HEK293 (cell line): ENCODE data around the gene SLC6A6.

Experiments
- CTCF ChIA-PET: fragments of 350-600 bp; formaldehyde crosslinking; extraction: SDS; loops from one replicate; lab custom pipeline; 2021; ENCODE audit warnings: antibody characterized with exemption; lab: Yijun Ruan, JAX
- POLR2A ChIA-PET: fragments of 300-600 bp; formaldehyde crosslinking; extraction: SDS; loops from one replicate; lab custom pipeline; 2020; ENCODE audit warnings: antibody characterized with exemption, inconsistent platforms; lab: Yijun Ruan, JAX
- H3K27ac ChIP-seq: fragments of 200-500 bp; sonication (Bioruptor generic); 2 replicates; pipeline ENCODE4 v1.5.1; 2014; ENCODE audit warnings: low read depth, low read length, control low read depth, inconsistent platforms; ENCODE audit errors: extremely low read depth
- H3K36me3 ChIP-seq, 2 experiments: fragments of 200-500 bp in 1 of 2; sonication (Bioruptor generic) in 1 of 2; 1 replicate in 1 of 2; 2 replicates in 1 of 2; pipeline ENCODE4 v1.5.1; 2014 to 2017; ENCODE audit warnings: inconsistent platforms in 2 of 2, low read length in 2 of 2; ENCODE audit not compliant: control insufficient read depth in 2 of 2, insufficient read depth in 1 of 2
- H3K4me1 ChIP-seq: fragments of 200-500 bp; sonication (Bioruptor generic); 2 replicates; pipeline ENCODE4 v1.5.1; 2014; ENCODE audit warnings: mild to moderate bottlenecking, low read length, inconsistent platforms; ENCODE audit not compliant: control insufficient read depth, insufficient read depth
- H3K4me3 ChIP-seq: 2 replicates; pipeline ENCODE4 v1.5.1; 2011; ENCODE audit warnings: low read depth, mild to moderate bottlenecking, control low read depth, low read length, moderate library complexity
- H3K9me3 ChIP-seq: fragments of 200-500 bp; sonication (Bioruptor generic); 2 replicates; pipeline ENCODE4 v1.5.1; 2014; ENCODE audit warnings: low read depth, low read length, inconsistent platforms; ENCODE audit not compliant: control insufficient read depth, insufficient read depth
- GLIS1 ChIP-seq: fragments of 450-650 bp; formaldehyde crosslinking; IDR thresholded peaks from 2 replicates; pipeline ENCODE4 v1.5.1; 2016; ENCODE audit warnings: missing biosample characterization, missing genetic modification characterization
- OSR2 ChIP-seq: fragments of 450-650 bp; formaldehyde crosslinking; IDR thresholded peaks from 2 replicates; pipeline ENCODE4 v1.5.1; 2016; ENCODE audit warnings: missing biosample characterization, missing genetic modification characterization
- SCRT2 ChIP-seq: fragments of 450-650 bp; formaldehyde crosslinking; IDR thresholded peaks from 2 replicates; pipeline ENCODE4 v1.5.1; 2016; ENCODE audit warnings: missing biosample characterization, missing genetic modification characterization
- TCF7L2 ChIP-seq: IDR thresholded peaks from 2 replicates; pipeline ENCODE4 v1.6.1; 2011; ENCODE audit warnings: low read depth, mild to moderate bottlenecking, inconsistent platforms, low read length, moderate library complexity, borderline replicate concordance
- ZBTB20 ChIP-seq: fragments of 450-650 bp; formaldehyde crosslinking; IDR thresholded peaks from 2 replicates; pipeline ENCODE4 v1.5.1; 2016; ENCODE audit warnings: missing biosample characterization, missing genetic modification characterization
- ZBTB48 ChIP-seq: fragments of 450-650 bp; formaldehyde crosslinking; IDR thresholded peaks from 2 replicates; pipeline ENCODE4 v1.5.1; 2016; ENCODE audit warnings: missing biosample characterization, missing genetic modification characterization
- ZBTB7A ChIP-seq: fragments of 450-650 bp; formaldehyde crosslinking; IDR thresholded peaks from 2 replicates; pipeline ENCODE4 v1.5.1; 2016; ENCODE audit warnings: low read depth, missing biosample characterization, missing genetic modification characterization
- ZNF184 ChIP-seq: fragments of 450-650 bp; IDR thresholded peaks from 2 replicates; pipeline ENCODE4 v1.5.1; 2018; ENCODE audit warnings: missing biosample characterization, mild to moderate bottlenecking, missing genetic modification characterization
- ZNF221 ChIP-seq: fragments of 450-650 bp; formaldehyde crosslinking; IDR thresholded peaks from 2 replicates; pipeline ENCODE4 v1.5.1; 2017; ENCODE audit warnings: missing biosample characterization, missing genetic modification characterization, borderline replicate concordance
- ZNF266 ChIP-seq: fragments of 450-650 bp; formaldehyde crosslinking; IDR thresholded peaks from 2 replicates; pipeline ENCODE4 v1.5.1; 2016; ENCODE audit warnings: missing biosample characterization, missing genetic modification characterization, low read depth
- ZNF37A ChIP-seq: fragments of 450-650 bp; IDR thresholded peaks from 2 replicates; pipeline ENCODE4 v1.5.1; 2018; ENCODE audit warnings: missing biosample characterization, missing genetic modification characterization
- ZNF529 ChIP-seq: fragments of 450-650 bp; formaldehyde crosslinking; IDR thresholded peaks from 2 replicates; pipeline ENCODE4 v1.5.1; 2017; ENCODE audit warnings: missing genetic modification characterization, missing biosample characterization; ENCODE audit not compliant: insufficient replicate concordance
- ZNF600 ChIP-seq: fragments of 450-650 bp; formaldehyde crosslinking; IDR thresholded peaks from 2 replicates; pipeline ENCODE4 v1.5.1; 2016; ENCODE audit warnings: missing biosample characterization, missing genetic modification characterization
- ZNF658 ChIP-seq: fragments of 450-650 bp; formaldehyde crosslinking; IDR thresholded peaks from 2 replicates; pipeline ENCODE4; 2016; ENCODE audit warnings: missing biosample characterization, missing genetic modification characterization
- ZNF707 ChIP-seq: fragments of 450-650 bp; formaldehyde crosslinking; IDR thresholded peaks from 2 replicates; pipeline ENCODE4 v1.5.1; 2016; ENCODE audit warnings: missing biosample characterization, missing genetic modification characterization
- ZSCAN16 ChIP-seq: fragments of 450-650 bp; formaldehyde crosslinking; IDR thresholded peaks from 2 replicates; pipeline ENCODE4 v1.5.1; 2016; ENCODE audit warnings: missing biosample characterization, missing genetic modification characterization
- TF ChIP-seq, protein P1 (sequence below): fragments of 450-650 bp; IDR thresholded peaks from 2 replicates; pipeline ENCODE4 v1.5.1; 2018; ENCODE audit warnings: missing biosample characterization, missing genetic modification characterization
- TF ChIP-seq, protein P2 (sequence below): fragments of 450-650 bp; formaldehyde crosslinking; IDR thresholded peaks from 2 replicates; pipeline ENCODE4 v1.5.1; 2016; ENCODE audit warnings: missing biosample characterization, missing genetic modification characterization
- TF ChIP-seq, protein P3 (sequence below): fragments of 450-650 bp; formaldehyde crosslinking; IDR thresholded peaks from 2 replicates; pipeline ENCODE4 v1.5.1; 2016; ENCODE audit warnings: missing biosample characterization, missing genetic modification characterization
- TF ChIP-seq, protein P4 (sequence below): IDR thresholded peaks from 2 replicates; pipeline ENCODE4 v1.6.1; 2011; ENCODE audit warnings: mild to moderate bottlenecking, low read depth, low read length, borderline replicate concordance
- TF ChIP-seq, protein P5 (sequence below): fragments of 450-650 bp; formaldehyde crosslinking; IDR thresholded peaks from 2 replicates; pipeline ENCODE4 v1.5.1; 2016; ENCODE audit warnings: missing biosample characterization, missing genetic modification characterization
- TF ChIP-seq, protein P6 (sequence below): fragments of 450-650 bp; formaldehyde crosslinking; IDR thresholded peaks from 2 replicates; pipeline ENCODE4; 2016; ENCODE audit warnings: missing biosample characterization, missing genetic modification characterization
- TF ChIP-seq, protein P7 (sequence below): fragments of 450-650 bp; formaldehyde crosslinking; IDR thresholded peaks from 2 replicates; pipeline ENCODE4 v1.5.1; 2016; ENCODE audit warnings: missing biosample characterization, missing genetic modification characterization

SLC6A6 gene

DNA sequence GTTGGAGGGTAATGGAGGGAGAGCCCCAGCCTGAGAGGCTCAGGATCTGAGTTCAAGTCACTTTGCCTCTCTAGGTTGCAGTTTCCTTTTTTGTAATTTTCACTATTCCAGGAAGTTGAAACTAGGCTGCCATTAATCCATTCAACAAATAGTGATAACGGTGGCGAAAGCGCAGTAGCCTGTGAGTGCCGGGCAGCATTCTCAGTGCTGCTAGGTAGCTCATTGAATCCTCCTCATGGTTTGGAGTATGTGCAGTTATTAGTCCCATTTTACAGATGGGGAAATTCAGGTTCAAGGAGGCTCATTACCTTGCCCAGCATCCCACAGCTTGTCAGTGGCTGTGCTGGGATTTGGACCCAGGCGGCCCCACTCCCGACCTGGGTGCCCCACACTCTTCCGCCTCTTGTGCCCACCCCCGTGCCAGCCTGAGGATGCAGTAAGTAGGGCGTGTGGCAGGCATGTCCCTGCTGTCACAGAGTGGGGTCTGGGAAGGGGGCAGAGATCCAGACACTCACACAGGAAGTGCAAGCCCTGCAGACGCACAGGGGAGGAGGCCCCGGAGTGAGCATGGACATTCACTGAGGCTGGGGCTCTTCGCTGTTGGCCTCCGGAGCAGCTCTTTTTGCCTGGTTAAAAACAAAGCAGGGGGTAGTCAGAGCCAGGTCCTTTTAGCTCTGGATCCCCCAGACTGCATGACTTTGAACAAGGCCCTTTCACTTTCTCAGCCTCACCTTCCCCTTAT, 58.8 kb downstream of the SLC6A6 start:
- peaks cover 0 to 30% of the 10 kb centered on the region in 2 experiments; a peak in 2 of 3 replicates for H3K36me3 ChIP-seq
- no peak overlapping the region for H3K27ac ChIP-seq
- H3K4me3 ChIP-seq: no peak overlapping the region
- H3K9me3 ChIP-seq: no peaks in the 10 kb centered on the region
- no peaks in the 10 kb centered on the region; the same call in 1 of the 2 replicates for H3K4me1 ChIP-seq
- CTCF ChIA-PET: interaction anchor here (0.6 to 14.4 kb wide), 22 partner anchors 8 to 258 kb away, joined by 3 to 163 read pairs (median 3); no protein-coding TSS in a partner anchor
- POLR2A ChIA-PET: interaction anchor here (0.6 to 1.4 kb wide), 2 partner anchors 59 to 73 kb away, joined by 3 to 5 read pairs; partner anchors contain the start of gene SLC6A6
- TF ChIP-seq, protein P1, sequence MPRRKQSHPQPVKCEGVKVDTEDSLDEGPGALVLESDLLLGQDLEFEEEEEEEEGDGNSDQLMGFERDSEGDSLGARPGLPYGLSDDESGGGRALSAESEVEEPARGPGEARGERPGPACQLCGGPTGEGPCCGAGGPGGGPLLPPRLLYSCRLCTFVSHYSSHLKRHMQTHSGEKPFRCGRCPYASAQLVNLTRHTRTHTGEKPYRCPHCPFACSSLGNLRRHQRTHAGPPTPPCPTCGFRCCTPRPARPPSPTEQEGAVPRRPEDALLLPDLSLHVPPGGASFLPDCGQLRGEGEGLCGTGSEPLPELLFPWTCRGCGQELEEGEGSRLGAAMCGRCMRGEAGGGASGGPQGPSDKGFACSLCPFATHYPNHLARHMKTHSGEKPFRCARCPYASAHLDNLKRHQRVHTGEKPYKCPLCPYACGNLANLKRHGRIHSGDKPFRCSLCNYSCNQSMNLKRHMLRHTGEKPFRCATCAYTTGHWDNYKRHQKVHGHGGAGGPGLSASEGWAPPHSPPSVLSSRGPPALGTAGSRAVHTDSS: no peak
- TF ChIP-seq ZSCAN16 (tag by site-specific recombination) (no peak), ZBTB20 (tag by site-specific recombination) (peak; percentile 76), ZNF658 (tag by site-specific recombination) (no peak), TCF7L2 (no peak), ZNF529 (no peak), ZNF184 (tag by site-specific recombination) (no peak), ZNF707 (tag by site-specific recombination) (no peak)
- TF ChIP-seq, protein P2, sequence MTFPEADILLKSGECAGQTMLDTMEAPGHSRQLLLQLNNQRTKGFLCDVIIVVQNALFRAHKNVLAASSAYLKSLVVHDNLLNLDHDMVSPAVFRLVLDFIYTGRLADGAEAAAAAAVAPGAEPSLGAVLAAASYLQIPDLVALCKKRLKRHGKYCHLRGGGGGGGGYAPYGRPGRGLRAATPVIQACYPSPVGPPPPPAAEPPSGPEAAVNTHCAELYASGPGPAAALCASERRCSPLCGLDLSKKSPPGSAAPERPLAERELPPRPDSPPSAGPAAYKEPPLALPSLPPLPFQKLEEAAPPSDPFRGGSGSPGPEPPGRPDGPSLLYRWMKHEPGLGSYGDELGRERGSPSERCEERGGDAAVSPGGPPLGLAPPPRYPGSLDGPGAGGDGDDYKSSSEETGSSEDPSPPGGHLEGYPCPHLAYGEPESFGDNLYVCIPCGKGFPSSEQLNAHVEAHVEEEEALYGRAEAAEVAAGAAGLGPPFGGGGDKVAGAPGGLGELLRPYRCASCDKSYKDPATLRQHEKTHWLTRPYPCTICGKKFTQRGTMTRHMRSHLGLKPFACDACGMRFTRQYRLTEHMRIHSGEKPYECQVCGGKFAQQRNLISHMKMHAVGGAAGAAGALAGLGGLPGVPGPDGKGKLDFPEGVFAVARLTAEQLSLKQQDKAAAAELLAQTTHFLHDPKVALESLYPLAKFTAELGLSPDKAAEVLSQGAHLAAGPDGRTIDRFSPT (tag by site-specific recombination): 0 out of 2 replicates have a peak, but pooled peaks have one; percentile 36
- TF ChIP-seq, protein P3, sequence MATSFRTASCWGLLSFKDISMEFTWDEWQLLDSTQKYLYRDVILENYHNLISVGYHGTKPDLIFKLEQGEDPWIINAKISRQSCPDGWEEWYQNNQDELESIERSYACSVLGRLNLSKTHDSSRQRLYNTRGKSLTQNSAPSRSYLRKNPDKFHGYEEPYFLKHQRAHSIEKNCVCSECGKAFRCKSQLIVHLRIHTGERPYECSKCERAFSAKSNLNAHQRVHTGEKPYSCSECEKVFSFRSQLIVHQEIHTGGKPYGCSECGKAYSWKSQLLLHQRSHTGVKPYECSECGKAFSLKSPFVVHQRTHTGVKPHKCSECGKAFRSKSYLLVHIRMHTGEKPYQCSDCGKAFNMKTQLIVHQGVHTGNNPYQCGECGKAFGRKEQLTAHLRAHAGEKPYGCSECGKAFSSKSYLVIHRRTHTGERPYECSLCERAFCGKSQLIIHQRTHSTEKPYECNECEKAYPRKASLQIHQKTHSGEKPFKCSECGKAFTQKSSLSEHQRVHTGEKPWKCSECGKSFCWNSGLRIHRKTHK (tag by site-specific recombination): no peak

DNA sequence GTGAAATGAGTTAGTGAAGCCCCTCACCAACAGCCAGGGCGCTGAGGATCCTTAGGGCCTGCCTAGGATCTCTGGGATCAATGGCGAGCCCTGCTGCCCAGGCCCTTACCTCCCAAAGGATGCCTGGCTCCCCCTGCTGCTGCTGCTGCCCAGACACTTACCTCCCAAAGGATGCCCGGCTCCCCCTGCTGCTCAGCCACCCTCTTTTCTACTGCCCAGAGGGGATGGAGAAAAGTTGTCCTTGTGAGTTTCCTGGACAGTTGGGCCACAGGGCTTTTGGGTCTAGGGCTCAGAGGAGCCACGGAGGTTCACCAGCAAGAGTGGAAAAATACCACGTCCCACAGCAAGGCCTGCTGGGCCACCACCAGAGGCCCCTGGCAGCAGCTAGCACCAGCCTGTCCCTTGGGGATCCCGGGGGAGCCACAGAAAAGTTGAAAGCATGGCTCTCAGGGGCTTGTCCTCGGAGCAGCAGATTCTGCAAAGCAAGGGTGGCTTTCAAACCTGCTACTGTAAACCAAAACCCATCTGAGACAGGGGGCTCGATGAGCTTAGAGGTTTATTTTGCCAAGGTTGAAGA, 59.4 kb downstream of the SLC6A6 start:
- POLR2A ChIA-PET: interaction anchor here (1.4 kb wide), 1 partner anchor 60 kb away, joined by 5 read pairs; the partner anchor contains the start of gene SLC6A6
- Histone ChIP-seq H3K4me1 (no peaks in the 10 kb centered on the region; the same call in 1 of the 2 replicates), H3K27ac (no peak overlapping the region)
- no peak for TF ChIP-seq ZNF37A (tag by site-specific recombination)
- TF ChIP-seq ZNF266 (tag by site-specific recombination): no peak
- no peak for TF ChIP-seq ZNF600
- no peak for TF ChIP-seq OSR2 (tag by site-specific recombination)
- 0 out of 2 replicates have a peak, but pooled peaks have one; percentile 7 for TF ChIP-seq GLIS1 (tag by site-specific recombination)
- TF ChIP-seq, protein P4, sequence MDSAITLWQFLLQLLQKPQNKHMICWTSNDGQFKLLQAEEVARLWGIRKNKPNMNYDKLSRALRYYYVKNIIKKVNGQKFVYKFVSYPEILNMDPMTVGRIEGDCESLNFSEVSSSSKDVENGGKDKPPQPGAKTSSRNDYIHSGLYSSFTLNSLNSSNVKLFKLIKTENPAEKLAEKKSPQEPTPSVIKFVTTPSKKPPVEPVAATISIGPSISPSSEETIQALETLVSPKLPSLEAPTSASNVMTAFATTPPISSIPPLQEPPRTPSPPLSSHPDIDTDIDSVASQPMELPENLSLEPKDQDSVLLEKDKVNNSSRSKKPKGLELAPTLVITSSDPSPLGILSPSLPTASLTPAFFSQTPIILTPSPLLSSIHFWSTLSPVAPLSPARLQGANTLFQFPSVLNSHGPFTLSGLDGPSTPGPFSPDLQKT: no peak
- no peak for TF ChIP-seq SCRT2
- 0 out of 2 replicates have a peak, but pooled peaks have one; percentile 28 for TF ChIP-seq ZBTB20 (tag by site-specific recombination)
- TF ChIP-seq ZNF221 (tag by site-specific recombination): no peak
- TF ChIP-seq, protein P5, sequence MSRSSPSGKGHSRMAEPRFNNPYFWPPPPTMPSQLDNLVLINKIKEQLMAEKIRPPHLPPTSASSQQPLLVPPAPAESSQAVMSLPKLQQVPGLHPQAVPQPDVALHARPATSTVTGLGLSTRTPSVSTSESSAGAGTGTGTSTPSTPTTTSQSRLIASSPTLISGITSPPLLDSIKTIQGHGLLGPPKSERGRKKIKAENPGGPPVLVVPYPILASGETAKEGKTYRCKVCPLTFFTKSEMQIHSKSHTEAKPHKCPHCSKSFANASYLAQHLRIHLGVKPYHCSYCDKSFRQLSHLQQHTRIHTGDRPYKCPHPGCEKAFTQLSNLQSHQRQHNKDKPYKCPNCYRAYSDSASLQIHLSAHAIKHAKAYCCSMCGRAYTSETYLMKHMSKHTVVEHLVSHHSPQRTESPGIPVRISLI: no peak
- TF ChIP-seq, protein P6, sequence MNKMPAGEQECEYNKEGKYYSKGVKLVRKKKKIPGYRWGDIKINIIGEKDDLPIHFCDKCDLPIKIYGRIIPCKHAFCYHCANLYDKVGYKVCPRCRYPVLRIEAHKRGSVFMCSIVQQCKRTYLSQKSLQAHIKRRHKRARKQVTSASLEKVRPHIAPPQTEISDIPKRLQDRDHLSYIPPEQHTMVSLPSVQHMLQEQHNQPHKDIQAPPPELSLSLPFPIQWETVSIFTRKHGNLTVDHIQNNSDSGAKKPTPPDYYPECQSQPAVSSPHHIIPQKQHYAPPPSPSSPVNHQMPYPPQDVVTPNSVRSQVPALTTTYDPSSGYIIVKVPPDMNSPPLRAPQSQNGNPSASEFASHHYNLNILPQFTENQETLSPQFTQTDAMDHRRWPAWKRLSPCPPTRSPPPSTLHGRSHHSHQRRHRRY (tag by site-specific recombination): no peak
- TF ChIP-seq ZBTB48 (tag by site-specific recombination): 0 out of 2 replicates have a peak, but pooled peaks have one; percentile 27
- TF ChIP-seq ZBTB7A: no peak
- TF ChIP-seq, protein P7, sequence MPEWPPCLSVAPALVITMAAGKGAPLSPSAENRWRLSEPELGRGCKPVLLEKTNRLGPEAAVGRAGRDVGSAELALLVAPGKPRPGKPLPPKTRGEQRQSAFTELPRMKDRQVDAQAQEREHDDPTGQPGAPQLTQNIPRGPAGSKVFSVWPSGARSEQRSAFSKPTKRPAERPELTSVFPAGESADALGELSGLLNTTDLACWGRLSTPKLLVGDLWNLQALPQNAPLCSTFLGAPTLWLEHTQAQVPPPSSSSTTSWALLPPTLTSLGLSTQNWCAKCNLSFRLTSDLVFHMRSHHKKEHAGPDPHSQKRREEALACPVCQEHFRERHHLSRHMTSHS (tag by site-specific recombination): no peak

More for the DNA sequence above, 59.4 kb downstream of the SLC6A6 start:
- no peak overlapping the region for H3K4me3 ChIP-seq
- H3K9me3 ChIP-seq: no peaks in the 10 kb centered on the region
- CTCF ChIA-PET: interaction anchor here (0.5 to 14.4 kb wide), 30 partner anchors 9 to 395 kb away, joined by 3 to 163 read pairs (median 4); no protein-coding TSS in a partner anchor
- peaks cover 0 to 35% of the 10 kb centered on the region in 2 experiments; a peak in 2 of 3 replicates for H3K36me3 ChIP-seq
